ENCODE results near the gene BST2. TPM values are rescaled to one million over a fixed set of nuclear protein-coding genes. Genes with fewer than 3 reads are reported as not detected.

The BST2 gene
- total and polyA plus RNA-seq, 2 of the 4 experiments (the other 2 are of a cell fraction), result 0.18 to 0.92 TPM

GRCh38 chr19:17394891-17395415 lies 10.5 kb downstream of the BST2 start:
- H2AK5ac ChIP-seq (ENCODE audit: low read depth, low read length), result 0 out of 2 replicates have a peak overlapping the region, but pooled peaks have one; percentile 73
- no TSS peak for BruUV-seq (replicated peaks)
- DNase-seq (peak; percentile 53), ATAC-seq (ENCODE audit: low read depth) (peak; percentile 27)
- H3K9ac ChIP-seq (ENCODE audit: low read depth, low read length), result no peak overlapping the region
- peak overlapping the region; percentile 29 to 71; a peak in 3 of 4 replicates for H4K8ac ChIP-seq (ENCODE audit: low read depth in 2 of 2, low read length in 2 of 2)
- H2AK9ac ChIP-seq (replicated peaks; ENCODE audit: low read depth, low read length, poor library complexity), result peak overlapping the region; percentile 91
- peak overlapping the region; percentile 74; the same call in 1 of the 2 replicates for H4K5ac ChIP-seq (ENCODE audit: low read depth, low read length)
- H2BK15ac ChIP-seq (ENCODE audit: low read depth, low read length), result no peak overlapping the region
- H3K36me3 ChIP-seq (ENCODE audit: control insufficient read depth, insufficient read depth, low read length), result no peaks in the 10 kb centered on the region
- H2BK20ac ChIP-seq (ENCODE audit: low read depth, low read length), result no peak overlapping the region
- H3K4ac ChIP-seq (ENCODE audit: low read depth, low read length), result peak overlapping the region; percentile 35; the same call in 1 of the 2 replicates
- WGBS, 2 experiments (ENCODE audit: extremely low coverage in 2 of 2, insufficient read length in 1 of 2), result 57% methylated on average over 6 of the region's 19 CpGs; no CpG with 5 or more reads in 1 of the 2 experiments
- H4K91ac ChIP-seq (ENCODE audit: insufficient read depth, low read depth, low read length), result no peak overlapping the region
- H2BK120ac ChIP-seq (ENCODE audit: low read depth, low read length), result no peak overlapping the region
- no peaks in the 10 kb centered on the region for H3K79me1 ChIP-seq (ENCODE audit: low read depth in 1 of 2, low read length in 2 of 2)
- POLR2A ChIA-PET (ENCODE audit: unreplicated experiment), result no interaction called here
- no peaks in the 10 kb centered on the region for H4K20me1 ChIP-seq (ENCODE audit: insufficient read depth, low read length)
- in situ Hi-C loops (cut with MboI; ENCODE audit: low sequenced_read_pairs) (no loop called here), intact Hi-C loops (cut with micrococcal nuclease) (loop anchor here (1.0 to 10.0 kb wide), 4 partner anchors 71 to 462 kb away; partner anchors contain the start of genes COLGALT1 and RPL18A), dilution Hi-C loops (cut with HindIII; ENCODE audit: low sequenced_read_pairs, unreplicated experiment) (no loop called here)
- H2AFZ ChIP-seq (replicated peaks; ENCODE audit: low read length, poor library complexity), result peak overlapping the region; percentile 89
- no peak overlapping the region for H3K18ac ChIP-seq (ENCODE audit: low read depth, low read length)
- no peak overlapping the region for H3K14ac ChIP-seq (replicated peaks; ENCODE audit: low read depth, low read length)
- H2BK5ac ChIP-seq (ENCODE audit: low read depth, low read length, poor library complexity, severe bottlenecking), result no peak overlapping the region
- no peak overlapping the region for H3K4me3 ChIP-seq (ENCODE audit: insufficient read depth, low read depth, low read length)
- H3K9me3 ChIP-seq (ENCODE audit: control insufficient read depth, insufficient read depth, low read length), result no peaks in the 10 kb centered on the region
- CTCF ChIA-PET, result no interaction called here
- H3K23ac ChIP-seq (ENCODE audit: low read depth, low read length), result no peak overlapping the region
- no peak overlapping the region for H3K56ac ChIP-seq (ENCODE audit: extremely low read depth, insufficient read depth, low read length)
- H3K4me2 ChIP-seq (ENCODE audit: low read depth, low read length), result no peak overlapping the region
- TF ChIP-seq RAD21 (IDR thresholded peaks at IDR 0.05; ENCODE audit: low read length) (peak; percentile 77), RCOR1 (IDR thresholded peaks at IDR 0.05; ENCODE audit: insufficient replicate concordance, low read length) (peak; percentile 78), CTCF (conservative IDR thresholded peaks at IDR 0.05; ENCODE audit: low read depth, low read length) (peak; percentile 83), BHLHE40 (IDR thresholded peaks at IDR 0.05; ENCODE audit: low read depth, low read length) (no peak), SMC3 (IDR thresholded peaks at IDR 0.05; ENCODE audit: low read depth, low read length) (peak; percentile 64), MAZ (IDR thresholded peaks at IDR 0.05; ENCODE audit: borderline replicate concordance, low read depth, low read length) (no peak)
- peaks cover 2% of the 10 kb centered on the region for H3K27me3 ChIP-seq (ENCODE audit: control insufficient read depth, insufficient read depth, low read length)
- no peak overlapping the region for H3K27ac ChIP-seq (ENCODE audit: insufficient read depth, low read length)
- no peaks in the 10 kb centered on the region for H3K9me1 ChIP-seq (ENCODE audit: insufficient read depth, low read length)
- peaks cover 2% of the 10 kb centered on the region; the same call in 1 of the 2 replicates for H3K4me1 ChIP-seq (ENCODE audit: control insufficient read depth, insufficient read depth, low read length)

All from IMR-90 (cell line).